Endothelial cell of umbilical vein (primary cell): ENCODE data around the gene MFSD8. TPM values are rescaled to one million over a fixed set of nuclear protein-coding genes. Genes with fewer than 3 reads are reported as not detected.
"Not testable (repeated sequence)": the region's sequence is repeated elsewhere in the genome, so short reads cannot be mapped to it uniquely, and the experiment has no call there.

ENCODE experiments used
- BruUV-seq: library from RNA; stranded (reverse); fragments of 400-500 nt; replicated peaks from 2 replicates; lab custom pipeline; 2021; lab: Mats Ljungman, UMichigan
- CTCF ChIA-PET: fragments of 300-600, 350-600 bp; sonication (Branson Sonifier 250); formaldehyde crosslinking; loops from one replicate; lab custom pipeline; 2021; ENCODE audit warnings: antibody characterized with exemption, inconsistent platforms; lab: Charles Lee
- POLR2A ChIA-PET: fragments of 300-600, 350-600 bp; sonication (Branson Sonifier 250); formaldehyde crosslinking; loops from one replicate; lab custom pipeline; 2021; ENCODE audit warnings: antibody characterized with exemption, inconsistent platforms; lab: Charles Lee
- DNase-seq: peaks from one replicate; pipeline ENCODE4 v3.0.0-alpha.2; 2011; ENCODE audit warnings: low read depth, low spot score
- FAIRE-seq: peaks from 2 replicates; lab custom pipeline; 2011; peaks lifted over from hg19 to GRCh38; lab: Jason Lieb, UNC
- H2AFZ ChIP-seq: 2 replicates; pipeline ENCODE4 v1.6.0; 2012; ENCODE audit warnings: low read depth, low read length, control low read depth, inconsistent platforms
- H3K27ac ChIP-seq: 2 replicates; pipeline ENCODE4 v1.5.1; 2011; ENCODE audit warnings: low read depth, mild to moderate bottlenecking, control low read depth, low read length, moderate library complexity; ENCODE audit not compliant: insufficient read depth
- H3K27me3 ChIP-seq, 2 experiments: 2 replicates each; pipeline versions ENCODE4 v1.6.0 to v1.6.1; 2011; ENCODE audit warnings: low read length in 2 of 2, mixed read lengths in 1 of 2; ENCODE audit not compliant: control insufficient read depth in 2 of 2, insufficient read depth in 2 of 2
- H3K36me3 ChIP-seq, 2 experiments: 2 replicates in 1 of 2; 3 replicates in 1 of 2; pipeline ENCODE4 v1.5.1; 2011; ENCODE audit warnings: low read length in 2 of 2, mild to moderate bottlenecking in 1 of 2, moderate library complexity in 1 of 2; ENCODE audit not compliant: control insufficient read depth in 2 of 2, insufficient read depth in 2 of 2; ENCODE audit errors: extremely low read depth in 1 of 2
- H3K4me1 ChIP-seq: 3 replicates; pipeline ENCODE4 v1.5.1; 2011; ENCODE audit warnings: mild to moderate bottlenecking, low read length; ENCODE audit not compliant: control insufficient read depth, insufficient read depth; ENCODE audit errors: extremely low read depth
- H3K4me2 ChIP-seq: 2 replicates; pipeline ENCODE4 v1.6.1; 2011; ENCODE audit warnings: low read length, control low read depth, mixed read lengths; ENCODE audit not compliant: insufficient read depth
- H3K4me3 ChIP-seq, 3 experiments: fragments of 200-600 bp in 1 of 3; sonication (generic), shearing (Covaris generic) in 1 of 3; replicated peaks in 1 of 3; 2 replicates each; pipeline ENCODE4 v1.5.1; 2011 to 2016; ENCODE audit warnings: control low read depth in 3 of 3, low read length in 3 of 3, mild to moderate bottlenecking in 2 of 3, inconsistent platforms in 1 of 3, low read depth in 1 of 3, moderate library complexity in 1 of 3; ENCODE audit not compliant: insufficient read depth in 1 of 3
- H3K79me2 ChIP-seq: 2 replicates; pipeline ENCODE4 v1.6.0; 2012; ENCODE audit warnings: low read length, inconsistent platforms; ENCODE audit not compliant: control insufficient read depth, insufficient read depth
- H3K9ac ChIP-seq: replicated peaks from 2 replicates; pipeline ENCODE3; 2011; ENCODE audit warnings: low read length, control low read depth; ENCODE audit not compliant: insufficient read depth; ENCODE audit errors: extremely low read depth
- H3K9me1 ChIP-seq: replicated peaks from 3 replicates; pipeline ENCODE4 v1.6.0; 2011; ENCODE audit warnings: mild to moderate bottlenecking, low read length; ENCODE audit not compliant: control insufficient read depth, insufficient read depth; ENCODE audit errors: extremely low read depth
- H3K9me3 ChIP-seq: replicated peaks from 2 replicates; pipeline ENCODE4 v1.5.1; 2012; ENCODE audit warnings: low read length, inconsistent platforms; ENCODE audit not compliant: control insufficient read depth, insufficient read depth
- H4K20me1 ChIP-seq: replicated peaks from 2 replicates; pipeline ENCODE3; 2011; ENCODE audit warnings: mild to moderate bottlenecking, low read length; ENCODE audit not compliant: control insufficient read depth, insufficient read depth; ENCODE audit errors: extremely low read depth
- GATA2 ChIP-seq: IDR thresholded peaks from 2 replicates; pipeline ENCODE4 v1.7.0; 2011; ENCODE audit warnings: low read depth, mild to moderate bottlenecking, moderate library complexity, mixed read lengths, low read length; ENCODE audit not compliant: insufficient read length, insufficient read depth
- POLR2A ChIP-seq: IDR thresholded peaks from 2 replicates; pipeline ENCODE4 v1.6.1; 2012; ENCODE audit warnings: low read depth, mild to moderate bottlenecking, control low read depth, low read length
- dilution Hi-C: fragments of 300-500 bp; cut with MboI; formaldehyde crosslinking; loops from one replicate; pipeline ENCODE4 v1.15.0; 2019; ENCODE audit warnings: low sequenced_read_pairs; ENCODE audit not compliant: extremely low pct_ligation_motif_present
- intact Hi-C: fragments of 100-400 bp; cut with micrococcal nuclease; formaldehyde crosslinking; loops from one replicate; pipeline ENCODE4 v1.10.0; 2022
- polyA plus RNA-seq, 4 experiments: library from polyadenylated mRNA; depleted of rRNA in 3 of 4; stranded (reverse) in 3 of 4; unstranded in 1 of 4; fragments of >200 nt; gene quantifications; 2 replicates each; pipeline versions ENCODE4 v1.2.1 to v1.2.3, GENCODE V29; 2011 to 2012; ENCODE audit warnings: missing spikeins in 1 of 4
- total RNA-seq: library from RNA; stranded (reverse); gene quantifications from 2 replicates; pipeline ENCODE4 v1.2.3, GENCODE V29; 2021

The MFSD8 gene
- total and polyA plus RNA-seq, 2 donors (not counting 3 experiments of a cell fraction or from before 2014, with no cell fraction given): 11.5 to 19.4 TPM

DNA sequence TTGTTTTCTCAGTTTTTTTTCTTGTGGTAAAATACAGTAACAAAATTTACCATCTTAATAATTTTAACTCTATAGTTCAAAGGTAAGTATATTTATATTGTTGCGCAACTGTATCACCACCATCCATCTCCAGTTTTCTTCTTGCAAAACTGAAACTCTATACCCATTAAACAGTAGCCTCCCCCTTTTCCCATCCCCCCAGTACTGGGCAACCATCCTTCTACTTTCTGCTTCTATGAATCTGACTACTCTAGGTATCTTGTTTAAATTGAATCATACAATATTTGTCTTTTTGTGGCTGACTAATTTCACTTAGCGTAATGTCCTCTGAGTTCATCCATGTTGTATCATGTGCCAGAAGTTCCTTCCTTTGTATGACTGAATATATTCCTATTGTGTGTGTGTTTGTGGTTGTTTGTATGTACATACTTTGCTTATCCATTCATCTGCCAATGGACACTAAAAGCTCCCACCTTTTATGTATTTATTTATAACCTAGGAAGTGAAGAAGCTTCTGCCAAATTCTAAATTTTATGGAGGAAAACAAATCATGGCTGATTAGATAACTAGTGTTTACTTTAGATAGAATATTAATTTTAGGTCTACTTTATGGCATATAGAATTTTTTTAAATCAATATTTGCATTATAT lies 10.3 kb upstream of the MFSD8 start:
- no peaks in the 10 kb centered on the region for H3K79me2 ChIP-seq
- POLR2A ChIA-PET: no interaction called here
- intact Hi-C loops (no loop called here), dilution Hi-C loops (no loop called here)
- H3K4me1 ChIP-seq: no peaks in the 10 kb centered on the region
- BruUV-seq: no TSS peak
- CTCF ChIA-PET: interaction anchor here (2.0 kb wide), 1 partner anchor 10 kb away, joined by 7 read pairs; the partner anchor contains the start of genes ABHD18 and MFSD8
- no peaks in the 10 kb centered on the region for H3K27me3 ChIP-seq
- no peak for TF ChIP-seq GATA2
- TF ChIP-seq POLR2A: no peak
- no peak overlapping the region for H3K4me3 ChIP-seq
- H4K20me1 ChIP-seq: no peaks in the 10 kb centered on the region
- H3K9me3 ChIP-seq: no peaks in the 10 kb centered on the region
- no peaks in the 10 kb centered on the region for H3K36me3 ChIP-seq
- FAIRE-seq: no peak
- H2AFZ ChIP-seq: no peak overlapping the region
- no peak overlapping the region for H3K9ac ChIP-seq
- no peaks in the 10 kb centered on the region for H3K9me1 ChIP-seq
- H3K27ac ChIP-seq: no peak overlapping the region
- no peak overlapping the region for H3K4me2 ChIP-seq
- no peak for DNase-seq

GRCh38 chr4:127970925-127971324 lies 6.0 kb upstream of the MFSD8 start:
- H3K4me1 ChIP-seq, H3K4me3 ChIP-seq, H2AFZ ChIP-seq, dilution Hi-C loops, H3K36me3 ChIP-seq, CTCF ChIA-PET, H3K27me3 ChIP-seq, H3K27ac ChIP-seq, intact Hi-C loops, H3K9me3 ChIP-seq, H3K9me1 ChIP-seq, DNase-seq, H3K4me2 ChIP-seq, FAIRE-seq, H4K20me1 ChIP-seq, BruUV-seq, H3K9ac ChIP-seq: not testable (repeated sequence)
- POLR2A ChIA-PET: interaction anchor here (0.7 kb wide), 1 partner anchor 433 kb away, joined by 7 read pairs; no protein-coding TSS in a partner anchor
- H3K79me2 ChIP-seq: peaks cover 22% of the 10 kb centered on the region
